Measurements from ENCODE around the gene DCBLD1. TPM values are rescaled to one million over a fixed set of nuclear protein-coding genes. Genes with fewer than 3 reads are reported as not detected.

Gene DCBLD1
- total and polyA plus RNA-seq, 2 experiments from 2014 or later = 25.1 to 38.4 TPM

GRCh38 chr6:117597755-117598154 is 115.3 kb downstream of the DCBLD1 start:
- no peak for TF ChIP-seq EZH2 (IDR thresholded peaks at IDR 0.05; ENCODE audit: insufficient read depth, poor library complexity, severe bottlenecking)
- TF ChIP-seq EZH2phosphoT487 (IDR thresholded peaks at IDR 0.05; ENCODE audit: insufficient read depth, low read depth) = no peak
- H3K9me2 ChIP-seq (ENCODE audit: insufficient read depth) = no peaks in the 10 kb centered on the region
- H3K9me3 ChIP-seq (ENCODE audit: low read depth) = peaks cover 3% of the 10 kb centered on the region
- peaks cover 10% of the 10 kb centered on the region for H4K20me1 ChIP-seq (ENCODE audit: insufficient read depth)
- in situ Hi-C loops (cut with MboI) = no loop called here
- no peak overlapping the region for H3K4me3 ChIP-seq
- H3K27me3 ChIP-seq (replicated peaks; ENCODE audit: insufficient read depth) = no peaks in the 10 kb centered on the region
- no peak overlapping the region for H3K9ac ChIP-seq
- H3K27ac ChIP-seq = no peak overlapping the region
- peaks cover 14% of the 10 kb centered on the region for H3K4me1 ChIP-seq (ENCODE audit: insufficient read depth)
- H3K4me2 ChIP-seq (ENCODE audit: unreplicated experiment) = no peak overlapping the region
- peaks cover 24% of the 10 kb centered on the region for H3K36me3 ChIP-seq (ENCODE audit: low read depth)
- WGBS, 2 experiments (ENCODE audit: low coverage in 1 of 2, low lambda C conversion rate in 2 of 2, missing lambda C conversion rate in 2 of 2) = 92 to 100% methylated on average over 2 of the region's 2 CpGs
- no peak overlapping the region for H2AFZ ChIP-seq
- no peak for DNase-seq
- H3K79me2 ChIP-seq (ENCODE audit: insufficient read depth) = peaks cover 95% of the 10 kb centered on the region
- peaks cover 16% of the 10 kb centered on the region for H3F3A ChIP-seq (ENCODE audit: insufficient read depth)

Small RNA genes within 50 kb of the gene (small RNA-seq; reads per million reads assigned to genes)
- gene RNU6-253P (ENCODE audit: low read depth, low replicate concordance) = not detected

Other genes starting within 250 kb of the DCBLD1 start
- not detected in 2 replicates for gene VGLL2, start 217.1 kb upstream of the DCBLD1 start, total RNA-seq (2014; rRNA removed; shearing (Covaris generic))
- not detected in 2 replicates for gene VGLL2, start 217.1 kb upstream of the DCBLD1 start, polyA plus RNA-seq (2016; fragmentation: Nextera tagmentation; extraction: Ambion mirVana)
- 0.43 and 0.76 TPM in 2 replicates for gene ROS1, start 56.7 kb upstream of the DCBLD1 start, total RNA-seq (2014; rRNA removed; shearing (Covaris generic))
- 0.16 and 0.20 TPM in 2 replicates for gene ROS1, start 56.7 kb upstream of the DCBLD1 start, polyA plus RNA-seq (2016; fragmentation: Nextera tagmentation; extraction: Ambion mirVana)
- gene GOPC, start 119.8 kb downstream of the DCBLD1 start, total RNA-seq (2014; rRNA removed; shearing (Covaris generic)) = 71.8 and 81.4 TPM in 2 replicates
- gene GOPC, start 119.8 kb downstream of the DCBLD1 start, polyA plus RNA-seq (2016; fragmentation: Nextera tagmentation; extraction: Ambion mirVana) = 43.0 and 44.8 TPM in 2 replicates
- gene NUS1, start 192.8 kb downstream of the DCBLD1 start, total RNA-seq (2014; rRNA removed; shearing (Covaris generic)) = 15.3 and 19.2 TPM in 2 replicates
- 13.8 and 14.8 TPM in 2 replicates for gene NUS1, start 192.8 kb downstream of the DCBLD1 start, polyA plus RNA-seq (2016; fragmentation: Nextera tagmentation; extraction: Ambion mirVana)

Data from GM23248 (cell line).